ENCODE measurements around the gene SMC6. TPM values are rescaled to one million over a fixed set of nuclear protein-coding genes. Genes with fewer than 3 reads are reported as not detected.

SMC6 gene
- total RNA-seq, 5 donors from 2014 or later (not counting 1 experiment from before 2014, with no cell fraction given), result 14.1 to 22.8 (median 18.1) TPM

GRCh38 chr2:17757321-17757720 is 3.7 kb upstream of the SMC6 start:
- Histone ChIP-seq H3K27me3 (replicated peaks in 1 of 2; ENCODE audit: control insufficient read depth in 2 of 2, extremely low read depth in 1 of 2, insufficient read depth in 2 of 2, low read length in 1 of 2) (no peaks in the 10 kb centered on the region), H3K4me1 (ENCODE audit: control insufficient read depth in 1 of 2, extremely low read depth in 1 of 2, insufficient read depth in 2 of 2, low read length in 2 of 2) (peaks cover 8 to 14% of the 10 kb centered on the region in 2 experiments), H3K4me3 (ENCODE audit: control insufficient read depth in 1 of 2, extremely low read depth in 1 of 2, low read length in 1 of 2) (no peak overlapping the region), H3K27ac (ENCODE audit: low read length) (no peak overlapping the region), H3K9me3 (no peaks in the 10 kb centered on the region), H3K36me3 (ENCODE audit: control insufficient read depth in 2 of 2, extremely low read depth in 1 of 2, insufficient read depth in 1 of 2, low read length in 1 of 2) (no peaks in the 10 kb centered on the region)
- no peaks in the 10 kb centered on the region for H3K9me3 Mint-ChIP-seq
- no peak for ATAC-seq (replicated peaks in 1 of 4)
- no peak overlapping the region for H3K4me3 Mint-ChIP-seq
- peaks cover 8% of the 10 kb centered on the region for H3K36me3 Mint-ChIP-seq
- ChIA-PET CTCF (interaction anchor here in 1 of 2 donors (0.6 kb wide), 1 partner anchor 59 kb away, joined by 3 read pairs; the partner anchor contains the start of gene MSGN1), POLR2A (interaction anchor here in 1 of 2 donors (0.5 kb wide), 1 partner anchor 19 kb away, joined by 6 read pairs; no protein-coding TSS in a partner anchor)
- no CpG with 5 or more reads among the region's 2 CpGs for WGBS (ENCODE audit: insufficient coverage)
- H3K4me1 Mint-ChIP-seq, result peaks cover 14 to 21% (median 14%) of the 10 kb centered on the region in 3 donors
- H3K27me3 Mint-ChIP-seq, result no peaks in the 10 kb centered on the region
- no peak for DNase-seq
- no peak overlapping the region for H3K27ac Mint-ChIP-seq

- POLR2A ChIA-PET, result no interaction called here
- Mint-ChIP-seq H3K36me3 (peaks cover 7% of the 10 kb centered on the region), H3K4me1 (peaks cover 20 to 27% (median 21%) of the 10 kb centered on the region in 3 donors), H3K4me3 (no peak overlapping the region), H3K27me3 (no peaks in the 10 kb centered on the region), H3K27ac (no peak overlapping the region), H3K9me3 (no peaks in the 10 kb centered on the region)
- CTCF ChIA-PET, result no interaction called here
- Histone ChIP-seq H3K27me3 (replicated peaks in 1 of 2; ENCODE audit: control insufficient read depth in 2 of 2, extremely low read depth in 1 of 2, insufficient read depth in 2 of 2, low read length in 1 of 2) (no peaks in the 10 kb centered on the region), H3K4me1 (ENCODE audit: control insufficient read depth in 1 of 2, extremely low read depth in 1 of 2, insufficient read depth in 2 of 2, low read length in 2 of 2) (peaks cover 8 to 16% of the 10 kb centered on the region in 2 experiments), H3K9me3 (no peaks in the 10 kb centered on the region), H3K4me3 (ENCODE audit: control insufficient read depth in 1 of 2, extremely low read depth in 1 of 2, low read length in 1 of 2) (no peak overlapping the region), H3K36me3 (ENCODE audit: control insufficient read depth in 2 of 2, extremely low read depth in 1 of 2, insufficient read depth in 1 of 2, low read length in 1 of 2) (no peaks in the 10 kb centered on the region), H3K27ac (ENCODE audit: low read length) (no peak overlapping the region)
- WGBS (ENCODE audit: insufficient coverage), result no CpG with 5 or more reads among the region's 6 CpGs
- ATAC-seq (replicated peaks in 1 of 4) (no peak), DNase-seq (no peak)
Measured at GRCh38 chr2:17756668-17757067, 3.1 kb upstream of the SMC6 start.

DNA sequence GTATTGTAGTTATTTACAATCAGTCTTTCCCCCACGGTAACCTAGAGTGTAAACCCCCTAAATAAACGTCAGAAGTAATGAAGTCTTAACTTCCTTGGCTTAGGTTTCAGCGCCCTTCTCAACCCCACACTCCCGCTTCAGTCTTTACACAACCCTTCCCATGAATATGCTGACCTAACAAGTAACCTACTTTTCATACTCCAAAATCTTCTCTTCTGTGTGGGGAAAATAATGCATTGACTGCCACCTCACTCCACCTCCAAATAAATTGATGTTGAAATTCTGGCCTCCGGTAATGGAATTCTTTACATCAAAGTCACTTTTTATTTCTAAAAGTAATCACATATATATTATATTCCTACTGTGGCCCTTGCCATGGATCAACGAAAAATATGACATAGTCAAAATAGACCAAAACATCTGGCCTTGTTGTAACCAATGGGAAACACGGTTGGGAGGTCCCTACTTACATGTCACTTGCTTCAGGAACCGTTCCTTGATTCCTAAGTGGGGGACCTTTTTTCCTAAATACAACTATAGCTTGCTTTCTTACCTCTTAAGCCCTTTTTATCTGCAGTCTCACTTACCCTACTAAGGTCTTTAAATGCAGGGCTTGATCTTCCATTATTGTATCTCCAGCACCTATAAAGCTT is 1.3 kb upstream of the SMC6 start:
- Histone ChIP-seq H3K27ac (ENCODE audit: low read length) (peak overlapping the region; percentile 96), H3K9me3 (no peaks in the 10 kb centered on the region), H3K27me3 (replicated peaks in 1 of 2; ENCODE audit: control insufficient read depth in 2 of 2, extremely low read depth in 1 of 2, insufficient read depth in 2 of 2, low read length in 1 of 2) (no peaks in the 10 kb centered on the region), H3K4me3 (ENCODE audit: control insufficient read depth in 1 of 2, extremely low read depth in 1 of 2, low read length in 1 of 2) (peak overlapping the region; percentile 76 to 77), H3K4me1 (ENCODE audit: control insufficient read depth in 1 of 2, extremely low read depth in 1 of 2, insufficient read depth in 2 of 2, low read length in 2 of 2) (peaks cover 8 to 18% of the 10 kb centered on the region in 2 experiments), H3K36me3 (ENCODE audit: control insufficient read depth in 2 of 2, extremely low read depth in 1 of 2, insufficient read depth in 1 of 2, low read length in 1 of 2) (no peaks in the 10 kb centered on the region)
- peak in 1 of 35 experiments; percentile 3 for DNase-seq
- ChIA-PET POLR2A (no interaction called here), CTCF (no interaction called here)
- no peak for ATAC-seq (replicated peaks in 1 of 4)
- Mint-ChIP-seq H3K27me3 (no peaks in the 10 kb centered on the region), H3K4me3 (peak overlapping the region; percentile 84 to 92 (median 89)), H3K36me3 (no peaks in the 10 kb centered on the region), H3K9me3 (no peaks in the 10 kb centered on the region), H3K4me1 (peaks cover 29 to 33% (median 29%) of the 10 kb centered on the region in 3 donors), H3K27ac (peak overlapping the region; percentile 95 to 98)
- 36% methylated on average over 3 of the region's 8 CpGs for WGBS (ENCODE audit: insufficient coverage)

DNA sequence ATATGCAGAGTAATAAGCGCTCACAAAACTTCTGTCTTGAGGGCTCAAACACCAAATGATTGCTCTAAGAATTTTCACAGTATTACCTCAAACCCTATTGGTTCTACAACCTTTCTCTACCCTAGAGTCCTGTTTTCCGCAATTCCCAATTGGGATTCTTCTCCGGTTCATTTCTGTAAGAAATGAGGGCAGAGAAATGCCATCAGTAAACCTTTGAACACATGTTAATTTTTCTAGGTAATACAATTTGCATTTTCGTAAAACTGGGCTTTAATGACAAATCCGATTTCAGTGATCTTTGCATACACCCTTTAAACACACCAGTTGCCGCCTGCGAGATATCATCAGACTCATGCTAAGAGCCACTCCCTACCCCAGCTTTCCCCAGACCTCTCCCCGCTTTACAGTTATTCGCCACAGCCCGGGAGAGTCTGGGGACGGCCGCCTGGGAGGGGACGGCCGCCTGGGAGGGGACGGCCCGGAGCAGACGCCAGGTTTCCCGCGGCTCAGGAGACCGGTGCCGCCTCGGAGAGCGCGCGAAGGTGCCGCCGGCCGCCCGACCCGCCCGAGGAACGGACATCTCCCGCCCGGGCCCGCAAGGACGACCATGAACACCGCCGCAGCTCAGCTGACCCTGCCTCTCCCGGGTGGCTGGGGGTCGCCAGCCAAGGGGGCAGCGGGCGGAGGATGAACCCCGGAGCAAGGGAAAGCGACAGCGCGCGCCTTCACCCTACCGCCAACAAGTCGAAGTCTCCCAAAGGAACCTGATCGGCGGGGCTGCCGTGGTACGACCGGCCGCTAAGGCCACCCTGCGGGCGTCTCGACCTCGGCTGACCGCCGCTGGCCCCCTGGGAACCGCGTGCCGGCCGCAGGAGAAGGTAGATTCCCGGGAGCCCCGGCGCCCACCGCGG is 463 bp downstream of the SMC6 start:
- no peaks in the 10 kb centered on the region for H3K9me3 Mint-ChIP-seq
- CTCF ChIA-PET, result interaction anchor here in 1 of 2 donors (0.7 kb wide), 1 partner anchor 30 kb away, joined by 3 read pairs; no protein-coding TSS in a partner anchor
- peak overlapping the region; percentile 69 to 88 for H3K27ac Mint-ChIP-seq
- DNase-seq, result peak in 17 of 35 experiments; percentile 1 to 60 (median 16)
- H3K4me3 ChIP-seq (ENCODE audit: control insufficient read depth in 1 of 2, extremely low read depth in 1 of 2, low read length in 1 of 2), result peak overlapping the region; percentile 77 to 78
- H3K4me3 Mint-ChIP-seq, result peak overlapping the region; percentile 84 to 92 (median 89)
- no peaks in the 10 kb centered on the region for H3K36me3 Mint-ChIP-seq
- H3K27me3 Mint-ChIP-seq, result no peaks in the 10 kb centered on the region
- H3K27me3 ChIP-seq (replicated peaks in 1 of 2; ENCODE audit: control insufficient read depth in 2 of 2, extremely low read depth in 1 of 2, insufficient read depth in 2 of 2, low read length in 1 of 2), result no peaks in the 10 kb centered on the region
- peaks cover 8 to 18% of the 10 kb centered on the region in 2 experiments for H3K4me1 ChIP-seq (ENCODE audit: control insufficient read depth in 1 of 2, extremely low read depth in 1 of 2, insufficient read depth in 2 of 2, low read length in 2 of 2)
- peak; percentile 44 to 62 (median 58) for ATAC-seq (replicated peaks in 1 of 4)
- POLR2A ChIA-PET, result no interaction called here
- no peaks in the 10 kb centered on the region for H3K9me3 ChIP-seq
- H3K4me1 Mint-ChIP-seq, result peaks cover 31 to 34% (median 33%) of the 10 kb centered on the region in 3 donors
- H3K27ac ChIP-seq (ENCODE audit: low read length), result peak overlapping the region; percentile 96
- WGBS (ENCODE audit: insufficient coverage), result 1% methylated on average over 66 of the region's 70 CpGs
- H3K36me3 ChIP-seq (ENCODE audit: control insufficient read depth in 2 of 2, extremely low read depth in 1 of 2, insufficient read depth in 1 of 2, low read length in 1 of 2), result no peaks in the 10 kb centered on the region

GRCh38 chr2:17752246-17752645 is 1.4 kb downstream of the SMC6 start:
- H3K4me3 ChIP-seq (ENCODE audit: control insufficient read depth in 1 of 2, extremely low read depth in 1 of 2, low read length in 1 of 2), result no peak overlapping the region

GRCh38 chr2:17749753-17750438 is 3.7 kb downstream of the SMC6 start:
- no CpG with 5 or more reads among the region's 2 CpGs for WGBS (ENCODE audit: insufficient coverage)
- no peaks in the 10 kb centered on the region for H3K27me3 ChIP-seq (replicated peaks in 1 of 2; ENCODE audit: control insufficient read depth in 2 of 2, extremely low read depth in 1 of 2, insufficient read depth in 2 of 2, low read length in 1 of 2)
- no peak overlapping the region for H3K4me3 ChIP-seq (ENCODE audit: control insufficient read depth in 1 of 2, extremely low read depth in 1 of 2, low read length in 1 of 2)
- peak overlapping the region in 1 of 3 donors; percentile 4 for H3K4me3 Mint-ChIP-seq
- H3K4me1 ChIP-seq (ENCODE audit: control insufficient read depth in 1 of 2, extremely low read depth in 1 of 2, insufficient read depth in 2 of 2, low read length in 2 of 2), result peaks cover 8 to 15% of the 10 kb centered on the region in 2 experiments
- ChIA-PET POLR2A (no interaction called here), CTCF (no interaction called here)
- peak overlapping the region in 1 of 2 donors; percentile 53 for H3K27ac Mint-ChIP-seq
- no peaks in the 10 kb centered on the region for H3K9me3 Mint-ChIP-seq
- peaks cover 30 to 36% (median 31%) of the 10 kb centered on the region in 3 donors for H3K4me1 Mint-ChIP-seq
- H3K27me3 Mint-ChIP-seq, result no peaks in the 10 kb centered on the region
- H3K27ac ChIP-seq (ENCODE audit: low read length), result no peak overlapping the region
- ATAC-seq (replicated peaks in 1 of 4) (no peak), DNase-seq (peak in 1 of 35 experiments; percentile 1)
- H3K36me3 ChIP-seq (ENCODE audit: control insufficient read depth in 2 of 2, extremely low read depth in 1 of 2, insufficient read depth in 1 of 2, low read length in 1 of 2), result no peaks in the 10 kb centered on the region
- no peaks in the 10 kb centered on the region for H3K9me3 ChIP-seq
- H3K36me3 Mint-ChIP-seq, result peaks cover 1% of the 10 kb centered on the region

More at GRCh38 chr2:17752246-17752645, 1.4 kb downstream of the SMC6 start:
- Mint-ChIP-seq H3K4me1 (peaks cover 31 to 36% (median 34%) of the 10 kb centered on the region in 3 donors), H3K9me3 (no peaks in the 10 kb centered on the region), H3K27me3 (no peaks in the 10 kb centered on the region), H3K4me3 (peak overlapping the region; percentile 84 to 92 (median 89)), H3K27ac (peak overlapping the region; percentile 50 to 88), H3K36me3 (no peaks in the 10 kb centered on the region)
- Histone ChIP-seq H3K36me3 (ENCODE audit: control insufficient read depth in 2 of 2, extremely low read depth in 1 of 2, insufficient read depth in 1 of 2, low read length in 1 of 2) (no peaks in the 10 kb centered on the region), H3K27me3 (replicated peaks in 1 of 2; ENCODE audit: control insufficient read depth in 2 of 2, extremely low read depth in 1 of 2, insufficient read depth in 2 of 2, low read length in 1 of 2) (no peaks in the 10 kb centered on the region), H3K4me1 (ENCODE audit: control insufficient read depth in 1 of 2, extremely low read depth in 1 of 2, insufficient read depth in 2 of 2, low read length in 2 of 2) (peaks cover 8 to 18% of the 10 kb centered on the region in 2 experiments), H3K9me3 (no peaks in the 10 kb centered on the region), H3K27ac (ENCODE audit: low read length) (no peak overlapping the region)
- ChIA-PET CTCF (interaction anchor here in 1 of 2 donors (0.9 kb wide), 1 partner anchor 32 kb away, joined by 4 read pairs; no protein-coding TSS in a partner anchor), POLR2A (no interaction called here)
- ATAC-seq (replicated peaks in 1 of 4), result no peak
- no peak for DNase-seq
- WGBS (ENCODE audit: insufficient coverage), result 83% methylated on average over 1 of the region's 3 CpGs
